Measurements from ENCODE around the gene TMEM30B. TPM values are rescaled to one million over a fixed set of nuclear protein-coding genes. Genes with fewer than 3 reads are reported as not detected.
"Not testable (repeated sequence)": the region's sequence is repeated elsewhere in the genome, so short reads cannot be mapped to it uniquely, and the experiment has no call there.

Gene TMEM30B
- total RNA-seq, 4 donors from 2014 or later, result 1.9 to 4.6 (median 2.5) TPM

- ATAC-seq (ENCODE audit: low FRiP score), result peak; percentile 93
- peak in 1 of 3 donors; percentile 23 for TF ChIP-seq CTCF (IDR thresholded peaks at IDR 0.05)
- peak; percentile 41 for DNase-seq (ENCODE audit: low spot score)
Observed at GRCh38 chr14:61252369-61253063, 28.6 kb downstream of the TMEM30B start.

- no peak for TF ChIP-seq CTCF (IDR thresholded peaks at IDR 0.05)
- ATAC-seq (ENCODE audit: low FRiP score), result no peak
- DNase-seq (ENCODE audit: low spot score), result no peak
Observed at GRCh38 chr14:61250063-61250462, 31.1 kb downstream of the TMEM30B start.

- DNase-seq (ENCODE audit: low spot score) (no peak), ATAC-seq (ENCODE audit: low FRiP score) (no peak)
- no peak for TF ChIP-seq CTCF (IDR thresholded peaks at IDR 0.05)
Observed at GRCh38 chr14:61247935-61248334, 33.2 kb downstream of the TMEM30B start.

GRCh38 chr14:61246721-61247120, 34.4 kb downstream of the TMEM30B start:
- DNase-seq (ENCODE audit: low spot score) (no peak), ATAC-seq (ENCODE audit: low FRiP score) (no peak)
- TF ChIP-seq CTCF (IDR thresholded peaks at IDR 0.05), result no peak

- DNase-seq (ENCODE audit: low spot score) (no peak), ATAC-seq (ENCODE audit: low FRiP score) (no peak)
- TF ChIP-seq CTCF (IDR thresholded peaks at IDR 0.05), result no peak
Observed at GRCh38 chr14:61244009-61244408, 37.1 kb downstream of the TMEM30B start.

- ATAC-seq (ENCODE audit: low FRiP score) (no peak), DNase-seq (ENCODE audit: low spot score) (no peak)
- TF ChIP-seq CTCF (IDR thresholded peaks at IDR 0.05), result no peak
Observed at GRCh38 chr14:61240206-61240605, 40.9 kb downstream of the TMEM30B start.

- not testable (repeated sequence) for DNase-seq (ENCODE audit: low spot score); ATAC-seq (ENCODE audit: low FRiP score)
Observed at GRCh38 chr14:61239285-61239684, 41.9 kb downstream of the TMEM30B start.
